ENCODE data around the gene RBMS3. TPM values are rescaled to one million over a fixed set of nuclear protein-coding genes. Genes with fewer than 3 reads are reported as not detected.

RBMS3 gene
- total RNA-seq, 2 experiments from 2014 or later = 1.0 TPM; not detected in 1

- intact Hi-C loops (cut with micrococcal nuclease; ENCODE audit: unreplicated experiment) = no loop called here
- Histone ChIP-seq H3K4me1 (ENCODE audit: insufficient read depth, low read length, poor library complexity, severe bottlenecking) (no peaks in the 10 kb centered on the region), H3K79me2 (ENCODE audit: insufficient read depth, low read depth, low read length) (no peaks in the 10 kb centered on the region), H2AFZ (ENCODE audit: low read length) (peak overlapping the region; percentile 10; the same call in 1 of the 2 replicates), H3K27ac (ENCODE audit: low read depth, low read length, poor library complexity, severe bottlenecking) (no peak overlapping the region), H3K9me2 (ENCODE audit: insufficient read depth, low read length) (no peaks in the 10 kb centered on the region), H3K4me2 (ENCODE audit: low read length) (no peak overlapping the region), H3K36me3 (ENCODE audit: insufficient read depth, low read length) (no peaks in the 10 kb centered on the region), H3K4me3 (ENCODE audit: low read depth, low read length, poor library complexity, severe bottlenecking) (no peak overlapping the region), H3K9me3 (ENCODE audit: low read length) (no peaks in the 10 kb centered on the region), H4K20me1 (ENCODE audit: insufficient read depth, low read length) (no peaks in the 10 kb centered on the region)
- POLR2A ChIA-PET = interaction anchor here (0.9 to 1.4 kb wide), 2 partner anchors 10 to 26 kb away, joined by 3 read pairs; no protein-coding TSS in a partner anchor
- CTCF ChIA-PET (ENCODE audit: unreplicated experiment) = interaction anchor here (1.6 kb wide), 1 partner anchor 10 kb away, joined by 4 read pairs; no protein-coding TSS in a partner anchor
- DNase-seq (ENCODE audit: low spot score) = no peak
- no TSS peak for BruUV-seq (replicated peaks)
- TF ChIP-seq EZH2phosphoT487 (IDR thresholded peaks at IDR 0.05; ENCODE audit: borderline replicate concordance, low read depth, low read length) = no peak
- TF ChIP-seq, protein P1, sequence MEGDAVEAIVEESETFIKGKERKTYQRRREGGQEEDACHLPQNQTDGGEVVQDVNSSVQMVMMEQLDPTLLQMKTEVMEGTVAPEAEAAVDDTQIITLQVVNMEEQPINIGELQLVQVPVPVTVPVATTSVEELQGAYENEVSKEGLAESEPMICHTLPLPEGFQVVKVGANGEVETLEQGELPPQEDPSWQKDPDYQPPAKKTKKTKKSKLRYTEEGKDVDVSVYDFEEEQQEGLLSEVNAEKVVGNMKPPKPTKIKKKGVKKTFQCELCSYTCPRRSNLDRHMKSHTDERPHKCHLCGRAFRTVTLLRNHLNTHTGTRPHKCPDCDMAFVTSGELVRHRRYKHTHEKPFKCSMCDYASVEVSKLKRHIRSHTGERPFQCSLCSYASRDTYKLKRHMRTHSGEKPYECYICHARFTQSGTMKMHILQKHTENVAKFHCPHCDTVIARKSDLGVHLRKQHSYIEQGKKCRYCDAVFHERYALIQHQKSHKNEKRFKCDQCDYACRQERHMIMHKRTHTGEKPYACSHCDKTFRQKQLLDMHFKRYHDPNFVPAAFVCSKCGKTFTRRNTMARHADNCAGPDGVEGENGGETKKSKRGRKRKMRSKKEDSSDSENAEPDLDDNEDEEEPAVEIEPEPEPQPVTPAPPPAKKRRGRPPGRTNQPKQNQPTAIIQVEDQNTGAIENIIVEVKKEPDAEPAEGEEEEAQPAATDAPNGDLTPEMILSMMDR (conservative IDR thresholded peaks at IDR 0.05; ENCODE audit: low read length) = 0 out of 2 replicates have a peak, but pooled peaks have one; percentile 36
Measured at GRCh38 chr3:29426302-29427226, 145.7 kb downstream of the RBMS3 start.

GRCh38 chr3:29427266-29428103 is 146.6 kb downstream of the RBMS3 start:
- no peak overlapping the region for H3K4me2 ChIP-seq (ENCODE audit: low read length)
- TF ChIP-seq, protein P1 (conservative IDR thresholded peaks at IDR 0.05; ENCODE audit: low read length) = no peak
- TF ChIP-seq EZH2phosphoT487 (IDR thresholded peaks at IDR 0.05; ENCODE audit: borderline replicate concordance, low read depth, low read length) = no peak
- no peak overlapping the region for H3K27ac ChIP-seq (ENCODE audit: low read depth, low read length, poor library complexity, severe bottlenecking)
- no peaks in the 10 kb centered on the region for H3K9me3 ChIP-seq (ENCODE audit: low read length)
- DNase-seq (ENCODE audit: low spot score) = no peak
- H2AFZ ChIP-seq (ENCODE audit: low read length) = no peak overlapping the region
- no peaks in the 10 kb centered on the region; the same call in 1 of the 2 replicates for H3K9me2 ChIP-seq (ENCODE audit: insufficient read depth, low read length)
- no peaks in the 10 kb centered on the region for H3K79me2 ChIP-seq (ENCODE audit: insufficient read depth, low read depth, low read length)
- POLR2A ChIA-PET = interaction anchor here (0.8 to 1.4 kb wide), 3 partner anchors 9 to 25 kb away, joined by 3 read pairs; no protein-coding TSS in a partner anchor
- intact Hi-C loops (cut with micrococcal nuclease; ENCODE audit: unreplicated experiment) = no loop called here
- no peaks in the 10 kb centered on the region for H3K4me1 ChIP-seq (ENCODE audit: insufficient read depth, low read length, poor library complexity, severe bottlenecking)
- no peak overlapping the region for H3K4me3 ChIP-seq (ENCODE audit: low read depth, low read length, poor library complexity, severe bottlenecking)
- H4K20me1 ChIP-seq (ENCODE audit: insufficient read depth, low read length) = no peaks in the 10 kb centered on the region
- CTCF ChIA-PET (ENCODE audit: unreplicated experiment) = no interaction called here
- H3K36me3 ChIP-seq (ENCODE audit: insufficient read depth, low read length) = no peaks in the 10 kb centered on the region
- BruUV-seq (replicated peaks) = no TSS peak

Measured in OCI-LY7 (cell line).